Mesothelial cell of epicardium (in vitro differentiated cells): ENCODE results near the gene TMEM179. TPM values are rescaled to one million over a fixed set of nuclear protein-coding genes. Genes with fewer than 3 reads are reported as not detected.

Source experiments
- DNase-seq, 2 experiments: peaks; one replicate each; pipeline ENCODE4 v3.0.0; 2021; ENCODE audit warnings: low spot score in 2 of 2; ENCODE audit not compliant: unreplicated experiment in 2 of 2
- H3K27ac Mint-ChIP-seq: 2 replicates; pipeline ENCODE4 v1.8.0; 2021; ENCODE audit warnings: mixed read lengths
- H3K27me3 Mint-ChIP-seq: 2 replicates; pipeline ENCODE4 v1.8.0; 2021; ENCODE audit warnings: low read depth, mixed read lengths
- H3K36me3 Mint-ChIP-seq: 2 replicates; pipeline ENCODE4 v1.8.0; 2021; ENCODE audit warnings: mixed read lengths
- H3K4me1 Mint-ChIP-seq: 2 replicates; pipeline ENCODE4 v1.8.0; 2021; ENCODE audit warnings: mixed read lengths
- H3K4me3 Mint-ChIP-seq: 2 replicates; pipeline ENCODE4 v1.8.0; 2021; ENCODE audit warnings: mild to moderate bottlenecking, moderate library complexity, mixed read lengths
- H3K9me3 Mint-ChIP-seq: 2 replicates; pipeline ENCODE4 v1.8.0; 2021; ENCODE audit warnings: mixed read lengths
- CTCF ChIP-seq: fragments of 200-600 bp; sonication (generic); IDR thresholded peaks from one replicate; pipeline ENCODE4 v1.5.0; 2021; ENCODE audit warnings: antibody characterized with exemption; ENCODE audit not compliant: unreplicated experiment
- total RNA-seq: library from RNA; stranded (reverse); gene quantifications from 3 replicates; pipeline ENCODE4 v1.2.1, GENCODE V29; 2021

Gene TMEM179
- total RNA-seq, 1 donor from 2014 or later: 6.0 TPM

- Mint-ChIP-seq H3K9me3 (no peaks in the 10 kb centered on the region), H3K27ac (no peak overlapping the region), H3K4me1 (no peaks in the 10 kb centered on the region), H3K27me3 (peaks cover 27% of the 10 kb centered on the region), H3K4me3 (no peak overlapping the region), H3K36me3 (no peaks in the 10 kb centered on the region)
- TF ChIP-seq CTCF: no peak
- DNase-seq: no peak
Observed at GRCh38 chr14:104596927-104597351, 7.6 kb downstream of the TMEM179 start.

- H3K27ac Mint-ChIP-seq: no peak overlapping the region
- H3K27me3 Mint-ChIP-seq: peaks cover 27% of the 10 kb centered on the region
- no peaks in the 10 kb centered on the region for H3K36me3 Mint-ChIP-seq
- no peak for TF ChIP-seq CTCF
- H3K4me1 Mint-ChIP-seq: no peaks in the 10 kb centered on the region
- H3K9me3 Mint-ChIP-seq: no peaks in the 10 kb centered on the region
- H3K4me3 Mint-ChIP-seq: no peak overlapping the region
- DNase-seq: no peak
Observed at GRCh38 chr14:104596451-104596918, 8.1 kb downstream of the TMEM179 start.

- Mint-ChIP-seq H3K36me3 (no peaks in the 10 kb centered on the region), H3K9me3 (no peaks in the 10 kb centered on the region), H3K4me1 (no peaks in the 10 kb centered on the region), H3K4me3 (no peak overlapping the region), H3K27me3 (peaks cover 25% of the 10 kb centered on the region), H3K27ac (no peak overlapping the region)
- DNase-seq: no peak
- no peak for TF ChIP-seq CTCF
Observed at GRCh38 chr14:104595911-104596450, 8.6 kb downstream of the TMEM179 start.

GRCh38 chr14:104595116-104595675 is 9.4 kb downstream of the TMEM179 start:
- peaks cover 20% of the 10 kb centered on the region for H3K27me3 Mint-ChIP-seq
- no peak for DNase-seq
- no peak overlapping the region for H3K4me3 Mint-ChIP-seq
- no peaks in the 10 kb centered on the region for H3K36me3 Mint-ChIP-seq
- H3K9me3 Mint-ChIP-seq: no peaks in the 10 kb centered on the region
- H3K27ac Mint-ChIP-seq: no peak overlapping the region
- no peak for TF ChIP-seq CTCF
- H3K4me1 Mint-ChIP-seq: peaks cover 2% of the 10 kb centered on the region

- no peaks in the 10 kb centered on the region for H3K9me3 Mint-ChIP-seq
- no peak overlapping the region for H3K27ac Mint-ChIP-seq
- DNase-seq: no peak
- no peaks in the 10 kb centered on the region for H3K36me3 Mint-ChIP-seq
- H3K4me1 Mint-ChIP-seq: peaks cover 2% of the 10 kb centered on the region
- peaks cover 15% of the 10 kb centered on the region for H3K27me3 Mint-ChIP-seq
- H3K4me3 Mint-ChIP-seq: no peak overlapping the region
- TF ChIP-seq CTCF: no peak
Observed at GRCh38 chr14:104594310-104595046, 10.1 kb downstream of the TMEM179 start.
